Activated T-cell treated with anti-CD3 and anti-CD28 coated beads for 1 hour (primary cell): ENCODE data around the gene SMC1B.
A peak's percentile ranks its signal among the peaks of the same experiment; 100 is the strongest.
"Not testable (repeated sequence)": the region's sequence is repeated elsewhere in the genome, so short reads cannot be mapped to it uniquely, and the experiment has no call there.

Experiments
- DNase-seq: peaks from one replicate; pipeline ENCODE4 v3.0.0-alpha.2; 2020; ENCODE audit warnings: low read depth

Gene SMC1B

GRCh38 chr22:45349916-45350315, 63.5 kb downstream of the SMC1B start:
- no peak for DNase-seq

GRCh38 chr22:45344334-45344733, 69.1 kb downstream of the SMC1B start:
- no peak for DNase-seq

GRCh38 chr22:45343143-45343542, 70.3 kb downstream of the SMC1B start:
- no peak for DNase-seq

GRCh38 chr22:45341498-45341897, 71.9 kb downstream of the SMC1B start:
- peak; percentile 42 for DNase-seq

GRCh38 chr22:45340323-45340722, 73.1 kb downstream of the SMC1B start:
- DNase-seq = no peak

GRCh38 chr22:45338795-45339194, 74.6 kb downstream of the SMC1B start:
- DNase-seq = no peak

GRCh38 chr22:45337536-45337935, 75.9 kb downstream of the SMC1B start:
- DNase-seq = no peak

GRCh38 chr22:45336971-45337431, 76.4 kb downstream of the SMC1B start:
- DNase-seq = no peak

GRCh38 chr22:45335854-45336522, 77.4 kb downstream of the SMC1B start:
- DNase-seq = no peak

- no peak for DNase-seq
Measured at GRCh38 chr22:45335021-45335818, 78.2 kb downstream of the SMC1B start.

GRCh38 chr22:45334528-45334927, 78.9 kb downstream of the SMC1B start:
- no peak for DNase-seq

- DNase-seq = no peak
Measured at GRCh38 chr22:45334068-45334467, 79.3 kb downstream of the SMC1B start.

- DNase-seq = no peak
Measured at GRCh38 chr22:45332001-45332400, 81.4 kb downstream of the SMC1B start.

GRCh38 chr22:45331486-45331885, 81.9 kb downstream of the SMC1B start:
- no peak for DNase-seq

GRCh38 chr22:45330548-45330947, 82.9 kb downstream of the SMC1B start:
- DNase-seq = no peak

- no peak for DNase-seq
Measured at GRCh38 chr22:45329530-45329936, 83.9 kb downstream of the SMC1B start.

- DNase-seq = no peak
Measured at GRCh38 chr22:45328822-45329529, 84.4 kb downstream of the SMC1B start.

GRCh38 chr22:45328261-45328660, 85.1 kb downstream of the SMC1B start:
- DNase-seq = not testable (repeated sequence)

GRCh38 chr22:45324311-45324711, 89.1 kb downstream of the SMC1B start:
- no peak for DNase-seq

- no peak for DNase-seq
Measured at GRCh38 chr22:45323695-45324094, 89.7 kb downstream of the SMC1B start.

- DNase-seq = no peak
Measured at GRCh38 chr22:45322873-45323525, 90.4 kb downstream of the SMC1B start.

GRCh38 chr22:45321827-45322226, 91.6 kb downstream of the SMC1B start:
- no peak for DNase-seq
